ENCODE results near the gene ID2.
"Not testable (repeated sequence)": the region's sequence is repeated elsewhere in the genome, so short reads cannot be mapped to it uniquely, and the experiment has no call there.

The ID2 gene

DNA sequence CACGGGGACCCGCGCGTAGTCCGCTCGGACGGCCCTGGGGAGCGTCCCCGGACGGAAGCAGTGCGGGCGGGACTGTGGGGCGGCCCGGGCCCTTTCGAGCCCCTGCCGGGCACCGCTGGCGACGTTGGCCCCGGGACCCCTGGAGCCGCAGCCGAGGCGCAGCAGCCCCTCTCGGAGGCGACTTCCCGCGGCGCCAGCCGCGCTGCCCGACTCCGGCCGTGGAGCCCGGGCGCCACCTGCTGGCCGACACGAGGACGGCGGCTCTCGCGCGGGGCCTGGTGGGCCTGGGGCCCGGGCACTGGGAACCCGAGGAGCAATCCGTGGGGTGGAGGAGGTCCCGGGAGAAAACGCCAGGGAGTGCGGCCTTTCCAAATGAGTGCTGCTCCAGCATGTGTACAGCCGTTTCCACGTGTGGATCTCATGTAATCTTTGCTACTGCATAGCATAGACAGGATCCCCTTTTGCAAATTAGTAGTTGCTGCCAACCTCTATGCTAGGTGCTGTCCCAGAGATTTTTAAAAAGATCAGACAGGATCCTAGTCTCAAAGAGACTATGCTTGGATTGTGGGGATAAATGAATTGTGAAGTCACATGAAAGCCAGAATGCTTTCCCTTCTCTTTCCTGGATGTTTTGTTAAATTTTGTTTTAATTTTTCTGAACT is 4.0 kb downstream of the ID2 start:
- peak; percentile 93 for DNase-seq

DNA sequence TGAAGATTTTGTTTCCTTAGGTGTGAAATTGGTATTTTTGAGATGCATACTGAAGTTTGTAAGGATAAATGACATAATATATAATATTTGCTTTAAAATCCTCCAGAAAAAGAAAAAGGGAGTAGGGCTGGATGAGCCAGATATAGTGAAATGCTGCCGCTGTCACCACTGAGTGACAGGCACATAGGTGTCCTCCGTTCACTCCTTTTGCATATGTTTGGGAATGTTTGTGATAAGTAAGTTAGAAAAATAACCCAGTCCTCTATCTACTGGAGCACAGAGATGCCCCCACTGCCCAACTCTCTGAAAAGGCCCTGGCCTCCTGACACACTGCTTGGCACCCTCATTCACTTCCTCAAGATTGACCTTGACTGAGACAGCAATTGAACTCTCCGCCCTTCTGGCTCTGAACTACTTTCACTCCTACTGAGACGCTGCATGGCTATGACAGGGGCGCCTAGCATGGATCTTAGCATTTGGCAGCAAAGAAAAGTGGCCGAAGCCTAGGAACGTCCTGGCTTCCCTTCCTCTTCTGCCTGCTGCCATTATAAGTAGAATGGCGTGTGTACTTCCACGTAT is 10.1 kb downstream of the ID2 start:
- no peak for DNase-seq

GRCh38 chr2:8692783-8693156 is 10.9 kb downstream of the ID2 start:
- DNase-seq: no peak

- DNase-seq: peak; percentile 73
Measured at GRCh38 chr2:8693157-8693821, 11.4 kb downstream of the ID2 start.

DNA sequence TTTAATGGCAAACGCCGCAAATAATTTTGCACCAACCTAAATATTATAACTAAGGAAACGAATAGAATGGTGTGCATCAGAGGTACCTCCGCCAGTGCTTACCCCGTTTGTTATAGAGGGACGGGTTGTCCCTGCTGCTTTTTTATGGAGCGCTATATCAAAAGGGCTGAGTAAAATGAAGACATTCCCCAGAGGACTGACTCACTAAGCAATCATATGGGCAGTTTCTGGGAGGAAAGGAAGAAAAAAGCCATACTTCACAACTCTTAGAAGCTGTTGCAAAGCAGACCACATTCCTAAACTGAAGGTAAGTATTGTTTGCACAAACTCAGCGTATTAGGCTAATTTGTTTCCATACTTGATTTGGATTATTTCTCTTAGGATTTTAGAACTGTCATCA is 12.9 kb downstream of the ID2 start:
- no peak for DNase-seq

DNA sequence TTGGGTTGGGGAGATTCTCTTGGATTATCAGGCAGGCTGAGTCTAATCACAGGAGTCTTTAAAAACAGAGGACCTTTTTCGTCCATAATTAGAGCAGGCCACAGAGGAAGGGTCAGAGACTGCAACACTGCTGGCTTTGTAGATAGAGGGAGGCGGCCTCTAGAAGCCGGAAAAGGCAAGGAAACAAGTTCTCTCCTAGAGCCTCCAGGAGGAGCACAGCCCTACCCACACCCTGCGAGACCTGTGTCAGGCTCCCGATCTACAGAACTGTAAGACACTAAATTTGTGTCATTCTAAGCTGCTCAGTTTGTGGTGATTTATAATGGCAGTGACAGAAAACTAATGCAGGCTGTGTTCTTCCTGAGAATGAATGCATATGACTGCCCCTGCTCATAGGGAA is 15.3 kb downstream of the ID2 start:
- DNase-seq: no peak

- no peak for DNase-seq
Measured at GRCh38 chr2:8699839-8700238, 18.0 kb downstream of the ID2 start.

DNA sequence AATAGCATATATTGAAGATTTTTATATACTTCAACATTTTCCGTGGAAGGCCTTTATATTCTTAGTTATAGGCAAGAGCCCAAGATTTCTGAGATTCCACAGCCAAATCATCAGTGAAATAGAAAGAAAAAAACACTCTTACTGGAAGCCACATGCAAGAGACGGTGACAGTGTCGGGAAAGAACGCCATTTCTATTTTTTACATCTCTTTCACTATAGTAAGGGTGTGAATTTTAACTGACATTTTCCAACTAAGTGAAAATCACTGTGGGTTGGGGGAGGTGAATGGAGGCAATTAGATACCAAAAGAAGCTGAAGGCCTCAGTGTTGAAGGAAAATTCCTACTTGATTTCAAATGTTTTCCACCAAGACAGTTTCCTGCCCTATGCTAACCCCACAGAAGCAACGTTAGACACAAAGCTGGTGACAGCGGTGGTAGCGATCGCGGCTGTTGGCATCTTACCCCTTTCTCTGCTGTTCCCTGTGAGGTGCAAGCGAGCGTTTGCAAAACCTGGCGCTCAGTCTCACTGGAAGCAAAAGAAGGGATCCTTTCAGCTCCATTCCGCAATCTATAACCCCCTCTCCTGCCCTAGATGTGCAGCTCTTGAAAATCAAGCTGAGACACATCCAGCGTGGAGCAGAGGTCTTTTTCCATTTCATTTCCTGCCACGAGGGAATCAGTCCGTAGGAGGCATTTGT is 20.0 kb downstream of the ID2 start:
- DNase-seq: no peak

DNA sequence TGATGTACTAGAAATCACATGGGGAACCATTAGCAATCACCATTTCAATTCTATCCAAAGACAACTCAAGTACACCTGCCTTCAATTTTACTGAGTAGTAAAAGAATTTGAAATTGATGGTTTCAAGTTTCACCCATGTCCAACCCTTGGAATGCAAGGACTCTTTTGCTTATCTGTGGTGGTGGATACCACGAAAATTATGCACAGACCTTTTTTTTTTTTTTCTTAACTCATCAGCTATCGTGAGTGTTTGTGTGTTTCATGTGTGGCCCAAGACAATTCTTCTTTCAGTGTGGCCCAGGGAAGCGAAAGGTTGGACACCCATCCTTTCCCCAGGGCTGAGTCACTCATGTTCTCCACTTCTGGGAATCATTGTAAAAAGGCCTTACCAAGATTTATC is 23.1 kb downstream of the ID2 start:
- DNase-seq: no peak

DNA sequence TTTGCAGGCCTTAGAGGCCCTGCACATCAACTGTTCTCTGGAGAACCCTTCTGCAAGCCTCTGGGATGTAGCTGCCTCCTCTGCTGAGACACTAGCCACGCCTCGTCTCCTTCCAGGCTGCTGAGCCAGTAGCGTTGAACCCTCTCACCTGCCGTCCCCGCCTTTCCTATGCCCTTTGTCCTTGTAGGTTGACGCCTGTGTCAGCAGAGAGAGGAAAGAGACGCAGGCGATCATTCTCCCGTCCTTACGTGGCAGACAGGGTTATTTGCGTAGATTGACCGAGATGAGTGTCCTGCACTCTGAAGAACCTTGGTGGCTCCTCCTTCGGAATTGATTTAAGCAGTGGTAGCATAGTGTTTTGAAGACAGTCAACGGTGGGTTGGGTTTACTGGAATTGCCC is 27.8 kb downstream of the ID2 start:
- DNase-seq: no peak

DNA sequence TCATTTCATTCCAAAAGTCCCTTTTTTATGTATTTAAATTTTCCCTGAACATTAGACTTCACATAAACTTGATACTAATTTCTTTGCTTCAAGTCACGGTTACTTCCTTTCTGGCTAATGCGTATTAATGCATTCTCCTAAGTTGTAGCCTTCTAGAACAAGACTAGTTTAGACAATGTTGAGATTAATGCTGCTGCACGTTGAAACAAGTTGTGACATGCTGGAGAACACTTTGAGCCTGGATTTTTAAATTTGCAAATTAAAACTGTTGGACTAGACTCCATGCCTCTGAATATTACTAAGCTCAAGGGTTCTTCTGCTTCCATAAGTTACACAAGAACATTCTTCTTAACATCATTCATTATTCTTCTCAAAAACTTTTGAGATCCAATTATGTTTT is 29.1 kb downstream of the ID2 start:
- no peak for DNase-seq

DNA sequence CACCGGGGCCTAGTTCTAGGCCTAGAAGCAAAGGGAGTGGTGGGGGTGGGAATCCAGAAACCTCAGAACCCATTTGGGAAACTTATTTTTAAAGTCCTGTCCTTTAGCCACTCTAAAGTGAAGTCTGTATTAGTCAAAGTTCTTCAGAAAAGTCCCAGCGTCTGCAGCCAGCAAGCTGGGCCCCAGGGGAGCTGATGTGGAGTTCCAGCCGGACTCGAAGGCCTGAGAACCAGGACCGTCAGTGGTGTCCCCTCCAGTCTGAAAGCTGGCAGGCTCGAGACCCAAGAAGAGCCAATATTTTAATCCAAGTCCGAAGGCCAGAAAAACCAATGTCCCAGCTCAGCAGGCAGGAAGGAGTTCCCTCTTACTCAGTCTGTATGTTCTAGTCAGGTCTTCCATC is 32.4 kb downstream of the ID2 start:
- no peak for DNase-seq

DNA sequence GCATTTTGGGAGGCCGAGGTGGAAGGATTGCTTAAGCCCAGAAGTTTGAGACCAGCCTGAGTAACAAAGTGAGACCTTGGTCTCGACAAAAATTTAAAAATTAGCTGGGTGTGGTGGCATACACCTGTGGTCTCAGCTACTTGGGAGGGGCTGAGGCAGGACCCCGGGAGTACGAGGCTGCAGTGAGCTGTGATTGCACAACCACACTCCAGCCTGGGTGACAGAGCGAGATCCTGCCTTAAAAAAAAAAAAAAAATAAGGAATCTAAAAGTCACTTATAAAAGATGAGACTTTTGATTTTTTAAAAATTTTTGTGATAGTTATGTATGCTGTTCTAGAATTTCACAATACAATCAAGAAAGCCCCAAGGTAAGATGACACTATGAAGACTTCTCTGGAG is 33.1 kb downstream of the ID2 start:
- DNase-seq: no peak

DNA sequence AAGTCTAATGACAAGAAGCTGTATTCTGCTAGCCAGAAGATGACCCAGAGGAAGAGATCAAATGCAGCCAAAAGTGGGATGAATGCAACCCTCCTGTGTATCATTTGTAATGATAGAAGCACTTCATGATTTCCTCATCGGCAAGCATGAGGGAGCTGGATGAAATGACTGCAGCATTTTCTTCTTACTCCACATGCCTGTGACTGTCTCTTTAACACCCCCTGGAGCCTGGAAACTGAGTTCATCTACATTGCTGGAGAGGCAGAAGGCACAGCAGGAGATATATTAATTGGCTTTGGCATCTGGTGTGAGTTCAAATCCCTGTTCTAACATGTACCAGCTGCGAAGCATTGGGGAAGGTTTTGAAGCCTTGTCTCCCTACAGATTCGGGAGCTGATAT is 37.7 kb downstream of the ID2 start:
- no peak for DNase-seq

DNA sequence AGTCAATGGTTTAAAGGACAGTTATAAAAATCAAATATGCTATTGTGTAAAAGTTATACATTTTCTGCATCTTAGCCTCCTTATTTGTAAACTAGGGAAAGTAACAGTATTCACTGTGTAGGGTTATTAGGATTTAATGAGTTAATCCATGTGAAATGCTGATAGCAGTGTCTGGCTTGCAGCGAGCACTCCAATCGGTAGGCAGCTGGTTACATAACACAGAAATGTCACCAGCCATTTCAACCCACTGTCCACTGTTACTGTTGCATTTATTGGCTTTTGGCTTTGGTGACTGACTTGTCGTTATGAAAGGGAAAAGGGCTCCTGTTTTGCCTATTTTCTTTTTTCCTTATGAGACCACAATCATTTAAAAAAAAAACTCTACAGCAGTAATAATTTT is 38.9 kb downstream of the ID2 start:
- DNase-seq: no peak

- no peak for DNase-seq
Measured at GRCh38 chr2:8721410-8721809, 39.6 kb downstream of the ID2 start.

DNA sequence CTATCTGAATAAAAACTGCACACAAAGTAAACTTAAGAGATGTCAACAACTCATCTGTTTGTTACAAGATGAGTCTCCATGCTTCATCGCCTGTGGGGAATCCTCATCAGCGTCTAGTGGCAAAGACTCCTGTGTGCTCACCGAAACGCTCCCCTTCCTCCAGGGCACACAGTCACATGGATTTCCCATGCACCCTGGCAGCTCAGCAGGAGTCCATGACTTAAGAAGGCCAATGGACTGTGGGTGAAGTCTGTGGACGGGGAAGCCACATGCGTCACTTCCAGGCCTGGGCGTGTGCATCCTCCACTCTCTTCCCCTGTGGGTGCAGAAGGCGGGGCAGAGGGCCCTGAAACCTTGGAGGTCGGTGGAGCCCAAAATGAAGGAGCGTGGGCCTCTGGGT is 41.1 kb downstream of the ID2 start:
- no peak for DNase-seq

- no peak for DNase-seq
Measured at GRCh38 chr2:8725838-8726237, 44.0 kb downstream of the ID2 start.

DNA sequence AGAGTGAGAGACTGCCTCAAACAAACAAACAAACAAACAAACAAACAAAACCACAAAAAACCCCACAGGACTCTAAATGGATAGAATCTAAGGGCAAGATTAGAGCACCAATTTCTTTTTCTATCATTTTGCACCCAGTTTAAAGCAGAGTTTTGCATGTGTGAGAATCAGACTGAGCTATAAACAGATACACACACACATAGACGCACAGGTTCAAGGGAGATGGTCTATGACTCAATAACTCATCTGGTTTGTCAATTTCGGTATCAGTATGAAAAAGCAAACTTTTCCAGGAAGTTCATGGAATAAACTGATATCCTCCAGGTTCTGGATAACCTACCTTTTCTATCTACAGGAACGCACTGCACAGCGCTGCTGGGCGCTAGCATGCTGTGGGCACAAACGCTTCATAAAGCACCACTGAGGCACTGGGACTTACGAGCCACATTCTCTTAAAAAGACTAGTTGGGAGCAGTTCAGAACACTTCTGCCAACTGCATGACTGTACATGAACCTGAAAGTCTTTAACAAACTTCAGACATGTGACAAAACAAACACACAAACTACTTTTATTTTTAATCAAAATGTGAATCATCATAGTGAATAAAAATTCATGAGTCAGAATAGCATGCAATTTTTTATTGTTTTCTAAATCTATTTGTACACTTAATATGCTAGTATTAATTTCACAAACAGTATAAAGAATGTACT is 46.6 kb downstream of the ID2 start:
- DNase-seq: no peak

- DNase-seq: not testable (repeated sequence)
Measured at GRCh38 chr2:8729101-8729500, 47.2 kb downstream of the ID2 start.

DNA sequence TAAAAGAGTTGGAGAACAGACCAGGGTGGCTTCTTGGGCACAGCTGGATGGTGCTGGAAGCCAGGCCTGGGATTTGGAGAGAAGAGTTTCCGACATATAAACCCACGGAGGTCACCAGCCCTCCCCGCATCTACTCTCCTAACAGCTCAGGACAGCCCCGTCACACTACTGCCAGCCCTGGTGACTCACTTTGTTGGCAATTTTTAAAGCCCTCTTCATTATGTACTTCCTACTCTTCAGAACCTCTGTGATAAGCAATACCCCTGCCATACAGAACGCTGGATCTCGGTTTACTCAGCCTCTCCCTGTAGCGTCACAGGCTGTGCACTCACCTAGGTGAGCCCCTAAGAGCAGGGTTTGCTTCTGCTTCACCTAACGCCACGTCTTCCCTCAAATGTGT is 48.1 kb downstream of the ID2 start:
- DNase-seq: no peak

GRCh38 chr2:8732601-8733000 is 50.7 kb downstream of the ID2 start:
- no peak for DNase-seq
